K562 (cell line): Measurements from ENCODE around the gene C2orf76. TPM values are rescaled to one million over a fixed set of nuclear protein-coding genes. Genes with fewer than 3 reads are reported as not detected.

ENCODE experiments used
- CBX3 ChIP-seq, 2 experiments: IDR thresholded peaks; 1 replicate in 1 of 2; 2 replicates in 1 of 2; pipeline ENCODE4 v1.6.1; 2012; ENCODE audit warnings: inconsistent platforms in 2 of 2, low read length in 2 of 2, borderline replicate concordance in 1 of 2, control low read depth in 1 of 2
- EP400 ChIP-seq: fragments of 450-650 bp; IDR thresholded peaks from 2 replicates; pipeline ENCODE4 v1.6.1; 2017; ENCODE audit warnings: antibody characterized with exemption, mild to moderate bottlenecking, moderate library complexity
- HMG20A ChIP-seq: fragments of 450-650 bp; formaldehyde crosslinking; conservative IDR thresholded peaks from 2 replicates; pipeline ENCODE4 v1.4.0; 2020; ENCODE audit warnings: mild to moderate bottlenecking, mixed read lengths
- HMGN3 ChIP-seq: IDR thresholded peaks from 2 replicates; pipeline ENCODE4 v1.6.1; 2011; ENCODE audit warnings: borderline replicate concordance, low read depth, mild to moderate bottlenecking, mixed read lengths, low read length; ENCODE audit not compliant: insufficient read length; ENCODE audit errors: extremely low read depth
- KAT2B ChIP-seq: IDR thresholded peaks from one replicate; pipeline ENCODE4 v1.6.1; 2012; ENCODE audit warnings: low read depth, mild to moderate bottlenecking, control low read depth, inconsistent platforms, low read length, moderate library complexity
- KDM2B ChIP-seq: fragments of 250-450 bp; sonication (Bioruptor Pico); IDR thresholded peaks from 2 replicates; pipeline ENCODE4 v1.8.0; 2021; ENCODE audit warnings: mild to moderate bottlenecking, moderate library complexity
- PBX2 ChIP-seq, 2 experiments: IDR thresholded peaks in 1 of 2; conservative IDR thresholded peaks in 1 of 2; 2 replicates each; pipeline ENCODE4 v1.6.1; 2016; ENCODE audit warnings: low read depth in 2 of 2, mild to moderate bottlenecking in 1 of 2, missing compliant biosample characterization in 1 of 2, missing genetic modification characterization in 1 of 2, moderate library complexity in 1 of 2
- POLR3A ChIP-seq: IDR thresholded peaks from 2 replicates; pipeline ENCODE4 v1.6.1; 2011; ENCODE audit warnings: borderline replicate concordance, mild to moderate bottlenecking, moderate library complexity; ENCODE audit not compliant: insufficient read length, insufficient read depth; ENCODE audit errors: extremely low read depth
- PRPF4 ChIP-seq: fragments of 200-400 bp; formaldehyde crosslinking; IDR thresholded peaks from one replicate; pipeline ENCODE4 v1.6.1; 2017; ENCODE audit warnings: low read length, low read depth, mild to moderate bottlenecking; ENCODE audit not compliant: insufficient read depth, poor library complexity, severe bottlenecking
- STAT5B ChIP-seq: fragments of 250-450 bp; sonication (Bioruptor Pico); IDR thresholded peaks from 2 replicates; pipeline ENCODE4 v1.8.0; 2021; ENCODE audit warnings: mild to moderate bottlenecking, inconsistent platforms
- STAT6 ChIP-seq: sonication (generic); formaldehyde crosslinking; IDR thresholded peaks from 2 replicates; pipeline ENCODE4 v1.8.1; 2023; ENCODE audit warnings: mild to moderate bottlenecking, missing genetic modification reagents
- TFE3 ChIP-seq: fragments of 450-650 bp; formaldehyde crosslinking; IDR thresholded peaks from 2 replicates; pipeline ENCODE4 v1.4.0; 2020; ENCODE audit warnings: mild to moderate bottlenecking, mixed read lengths
- U2AF2 ChIP-seq: fragments of 200-400 bp; formaldehyde crosslinking; optimal IDR thresholded peaks from 2 replicates; pipeline ENCODE3; 2017; ENCODE audit warnings: low read depth, mild to moderate bottlenecking, low read length
- ZBTB7A ChIP-seq: IDR thresholded peaks from 2 replicates; pipeline ENCODE4 v1.6.1; 2011; ENCODE audit warnings: low read depth, mild to moderate bottlenecking, low read length, moderate library complexity, borderline replicate concordance; ENCODE audit not compliant: control insufficient read depth
- ZFPM2 ChIP-seq: fragments of 250-450 bp; sonication (Bioruptor Pico); IDR thresholded peaks from 2 replicates; pipeline ENCODE4 v1.5.1; 2022; ENCODE audit warnings: mild to moderate bottlenecking
- ZNF140 ChIP-seq: fragments of 250-450 bp; sonication (Bioruptor Pico); IDR thresholded peaks from 2 replicates; pipeline ENCODE4 v1.8.0; 2021; ENCODE audit warnings: moderate library complexity, mild to moderate bottlenecking, inconsistent platforms
- ZNF740 ChIP-seq, 3 experiments: fragments of 200-800 bp in 1 of 3; sonication (Bioruptor generic) in 1 of 3; sonication (generic) in 1 of 3; formaldehyde crosslinking in 1 of 3; IDR thresholded peaks; 2 replicates each; pipeline versions ENCODE4 v1.6.1 to v1.8.0; 2016 to 2022; ENCODE audit warnings: mild to moderate bottlenecking in 2 of 3, missing compliant biosample characterization in 2 of 3, missing genetic modification characterization in 2 of 3, missing genetic modification reagents in 1 of 3
- polyA plus RNA-seq, 8 experiments: library from polyadenylated mRNA; depleted of rRNA in 4 of 8; stranded (reverse) in 5 of 8; unstranded in 3 of 8; fragments of >200 nt; fragmentation: Nextera tagmentation in 2 of 8; fragmentation: Illumina TruSeq in 1 of 8; extraction: Ambion mirVana in 2 of 8; extraction: Trizol in 1 of 8; gene quantifications; 2 replicates each; pipeline versions ENCODE4 v1.2.1 to v1.2.3, GENCODE V29; 2011 to 2014; ENCODE audit warnings: inconsistent platforms in 1 of 8, missing spikeins in 1 of 8
- total RNA-seq, 7 experiments: library from RNA; depleted of rRNA in 6 of 7; stranded (reverse); fragments of >200 nt in 6 of 7; fragmentation: Illumina TruSeq in 2 of 7; extraction: Trizol in 2 of 7; gene quantifications; 2 replicates each; pipeline versions ENCODE4 v1.2.1 to v1.2.3, GENCODE V29; 2011 to 2021; ENCODE audit warnings: low replicate concordance in 1 of 7

The C2orf76 gene
- total and polyA plus RNA-seq, 9 of the 15 experiments (the other 6 are each of a cell fraction or from before 2014, with no cell fraction given): 4.8 to 26.2 (median 14.5) TPM

- TF ChIP-seq PRPF4 (no peak), KAT2B (no peak), KDM2B (CRISPR knock-in tag) (no peak), POLR3A (no peak), U2AF2 (no peak), CBX3 (IDR thresholded peaks at IDR 0.05; ENCODE audit: borderline replicate concordance in 1 of 2, low read length in 2 of 2) (no peak), ZBTB7A (no peak), ZFPM2 (CRISPR knock-in tag) (0 out of 2 replicates have a peak, but pooled peaks have one; percentile 24), TFE3 (CRISPR knock-in tag) (peak; percentile 50), HMGN3 (no peak), HMG20A (CRISPR knock-in tag) (no peak), ZNF740 (CRISPR knock-in tag; IDR thresholded peaks at IDR 0.05) (no peak), ZNF740 (tag; IDR thresholded peaks at IDR 0.05) (peak in 1 of 2 experiments; percentile 94; a peak in 2 of 4 replicates), ZNF140 (CRISPR knock-in tag) (0 out of 2 replicates have a peak, but pooled peaks have one; percentile 21), EP400 (no peak), STAT6 (CRISPR knock-in tag) (no peak), PBX2 (CRISPR knock-in tag; IDR thresholded peaks at IDR 0.05; ENCODE audit: low read depth) (no peak), PBX2 (tag; conservative IDR thresholded peaks at IDR 0.05; ENCODE audit: low read depth) (no peak; the same call in 1 of the 2 replicates), STAT5B (CRISPR knock-in tag) (no peak)
Measured at GRCh38 chr2:119338826-119339561, 27.6 kb downstream of the C2orf76 start (continued).
